ENCODE data around the gene SLC25A6.
A peak's percentile ranks its signal among the peaks of the same experiment; 100 is the strongest.

DNA sequence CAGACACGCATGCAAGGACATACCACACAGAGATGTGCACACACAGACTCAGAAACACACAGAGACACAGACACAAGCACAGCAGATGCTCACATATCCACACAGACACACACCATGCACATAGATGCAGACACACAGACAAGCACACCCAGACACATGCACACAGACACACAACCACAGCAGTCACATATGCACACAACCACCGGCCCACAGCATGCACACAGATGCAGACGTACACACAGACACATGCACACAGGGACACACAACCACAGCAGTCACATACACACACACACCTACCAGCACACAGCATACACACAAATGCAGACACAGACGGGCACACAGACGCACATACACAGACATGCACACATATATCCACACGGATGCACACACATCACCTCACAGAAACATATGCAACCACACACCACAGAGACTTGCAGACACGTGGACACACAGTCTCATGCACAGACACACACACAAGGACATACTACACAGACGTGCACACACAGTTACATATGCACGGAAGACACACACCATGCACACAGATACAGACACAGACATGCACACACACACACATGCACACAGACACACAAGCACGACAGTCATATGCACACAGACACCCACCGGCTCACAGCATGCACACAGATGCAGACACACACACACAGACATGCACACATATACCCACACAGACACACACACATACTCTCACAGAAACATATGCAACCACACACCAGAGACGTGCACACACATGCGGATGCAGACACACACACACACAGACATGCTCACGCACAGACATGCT, 25.2 kb upstream of the SLC25A6 start:
- TF ChIP-seq FOSL2 (IDR thresholded peaks at IDR 0.05) (no peak), FOSL2 (CRISPR knock-in tag; IDR thresholded peaks at IDR 0.05) (no peak), BHLHE40 (IDR thresholded peaks at IDR 0.05; ENCODE audit: low read depth, low read length) (no peak), CTCF (IDR thresholded peaks at IDR 0.05) (no peak), HDAC2 (IDR thresholded peaks at IDR 0.05) (no peak), MAX (IDR thresholded peaks at IDR 0.05) (no peak), EP300 (IDR thresholded peaks at IDR 0.05) (no peak), POLR2A (IDR thresholded peaks at IDR 0.05; ENCODE audit: low read length) (no peak), NFE2L2 (conservative IDR thresholded peaks at IDR 0.05; ENCODE audit: low read length) (no peak), POLR2AphosphoS2 (conservative IDR thresholded peaks at IDR 0.05; ENCODE audit: low read length) (peak; percentile 82)
